WTC11 (cell line): Measurements from ENCODE around the gene RHOA.

Source experiments
- CREB1 ChIP-seq: sonication (generic); formaldehyde crosslinking; IDR thresholded peaks from 2 replicates; pipeline ENCODE4 v1.8.0; 2023; ENCODE audit warnings: mild to moderate bottlenecking, missing genetic modification reagents
- CTCF ChIP-seq: fragments of 200-600 bp; IDR thresholded peaks from 2 replicates; pipeline ENCODE4 v1.8.0; 2022; ENCODE audit warnings: antibody characterized with exemption
- FOXJ3 ChIP-seq: sonication (generic); formaldehyde crosslinking; IDR thresholded peaks from 2 replicates; pipeline ENCODE4 v1.9.0; 2021; ENCODE audit warnings: missing genetic modification reagents, mild to moderate bottlenecking, borderline replicate concordance
- HMGA2 ChIP-seq: fragments of 250-450 bp; sonication (Bioruptor Pico); IDR thresholded peaks from 2 replicates; pipeline ENCODE4 v1.4.0; 2021; ENCODE audit warnings: mild to moderate bottlenecking, moderate library complexity
- MAX ChIP-seq: sonication (generic); formaldehyde crosslinking; IDR thresholded peaks from 2 replicates; pipeline ENCODE4 v1.8.0; 2022; ENCODE audit warnings: mild to moderate bottlenecking, missing genetic modification reagents
- NR1H2 ChIP-seq: sonication (generic); formaldehyde crosslinking; IDR thresholded peaks from 2 replicates; pipeline ENCODE4 v1.9.0; 2021; ENCODE audit warnings: mild to moderate bottlenecking, moderate library complexity, missing genetic modification reagents
- PREB ChIP-seq: sonication (generic); formaldehyde crosslinking; IDR thresholded peaks from 2 replicates; pipeline ENCODE4 v1.8.1; 2022; ENCODE audit warnings: mild to moderate bottlenecking, missing genetic modification reagents, moderate library complexity, borderline replicate concordance
- PRRX2 ChIP-seq: fragments of 250-450 bp; sonication (Bioruptor Pico); IDR thresholded peaks from 2 replicates; pipeline ENCODE4 v1.8.0; 2021; ENCODE audit warnings: mild to moderate bottlenecking
- RORB ChIP-seq: fragments of 250-450 bp; sonication (Bioruptor Pico); IDR thresholded peaks from 2 replicates; pipeline ENCODE4 v1.9.0; 2021; ENCODE audit warnings: mild to moderate bottlenecking
- STAT6 ChIP-seq: sonication (generic); formaldehyde crosslinking; conservative IDR thresholded peaks from 2 replicates; pipeline ENCODE4 v1.8.1; 2023; ENCODE audit warnings: mild to moderate bottlenecking, low read depth, missing genetic modification reagents, moderate library complexity
- ZNF219 ChIP-seq: sonication (generic); formaldehyde crosslinking; IDR thresholded peaks from 2 replicates; pipeline ENCODE4 v1.8.0; 2023; ENCODE audit warnings: missing genetic modification reagents, mild to moderate bottlenecking, borderline replicate concordance
- ZNF317 ChIP-seq: sonication (generic); formaldehyde crosslinking; IDR thresholded peaks from 2 replicates; pipeline ENCODE4 v1.8.1; 2023; ENCODE audit warnings: low read depth, mild to moderate bottlenecking, moderate library complexity, missing genetic modification reagents, borderline replicate concordance
- ZNF416 ChIP-seq: fragments of 250-450 bp; sonication (Bioruptor Pico); IDR thresholded peaks from 2 replicates; pipeline ENCODE4 v1.9.0; 2021; ENCODE audit warnings: mild to moderate bottlenecking, inconsistent platforms

- no peak for TF ChIP-seq ZNF219 (CRISPR knock-in tag)
- no peak for TF ChIP-seq NR1H2 (CRISPR knock-in tag)
- no peak for TF ChIP-seq CTCF
- TF ChIP-seq HMGA2, result no peak
- TF ChIP-seq ZNF317 (CRISPR knock-in tag), result no peak
- no peak for TF ChIP-seq FOXJ3 (CRISPR knock-in tag)
- TF ChIP-seq RORB, result no peak
- no peak for TF ChIP-seq MAX (CRISPR knock-in tag)
- no peak for TF ChIP-seq PRRX2 (CRISPR knock-in tag)
- TF ChIP-seq PREB, result no peak
- no peak for TF ChIP-seq STAT6 (CRISPR knock-in tag)
- no peak for TF ChIP-seq CREB1 (CRISPR knock-in tag)
- TF ChIP-seq ZNF416 (CRISPR knock-in tag), result no peak
These were observed 1.6 kb upstream of the RHOA start for GRCh38 chr3:49413338-49413734.
